Measurements from ENCODE around the gene DTX1.

Gene DTX1

DNA sequence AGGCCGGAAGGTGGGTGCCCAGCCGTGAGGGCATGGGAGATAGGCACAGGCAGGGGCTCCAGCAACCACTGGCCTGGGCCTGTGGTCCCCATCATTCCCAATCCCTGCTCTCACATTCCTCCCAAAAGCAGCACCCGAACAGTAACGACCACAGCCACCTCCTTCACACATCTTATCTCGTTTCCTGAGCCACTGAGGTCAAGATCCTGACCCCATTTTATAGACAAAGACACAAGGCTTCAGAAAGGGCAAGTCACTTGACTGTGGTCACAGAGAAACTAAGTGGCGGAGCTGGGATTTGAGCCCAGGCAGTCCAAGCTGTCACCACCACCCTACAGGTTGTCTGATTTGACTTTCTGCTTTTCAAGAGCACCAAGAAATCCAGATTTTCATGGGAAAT, 38.9 kb downstream of the DTX1 start:
- no peak for DNase-seq

DNA sequence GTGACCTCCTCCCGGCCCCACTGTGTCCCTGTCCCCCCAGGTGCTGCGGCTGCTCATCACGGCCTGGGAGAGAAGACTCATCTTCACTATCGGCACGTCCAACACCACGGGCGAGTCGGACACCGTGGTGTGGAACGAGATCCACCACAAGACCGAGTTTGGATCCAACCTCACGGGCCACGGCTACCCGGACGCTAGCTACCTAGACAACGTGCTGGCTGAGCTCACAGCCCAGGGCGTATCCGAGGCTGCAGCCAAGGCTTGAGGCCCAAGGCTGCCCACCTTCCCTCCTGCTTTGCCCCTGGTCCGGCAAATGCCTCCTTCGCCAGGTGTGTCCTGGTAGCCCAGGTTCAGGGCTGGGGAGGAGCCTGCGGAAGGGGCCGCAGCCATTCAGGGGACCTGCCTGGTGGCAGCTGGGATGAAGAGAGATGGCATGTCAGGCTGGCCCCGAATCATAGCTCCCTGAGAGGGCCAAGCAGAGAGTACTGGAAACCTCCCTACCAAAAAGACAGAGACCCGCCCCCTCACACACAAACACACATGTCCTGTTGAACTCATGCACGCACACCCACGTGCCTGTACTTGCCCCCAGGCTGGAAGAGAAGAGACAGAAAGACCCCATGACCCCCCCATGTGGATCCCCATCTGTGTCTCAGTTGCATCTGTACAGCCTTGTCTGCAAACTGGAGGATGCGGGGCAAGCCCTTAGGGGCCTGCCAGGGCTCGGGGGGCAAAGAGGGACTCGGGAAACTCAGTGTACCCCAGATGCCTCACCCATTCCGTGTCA, 40.3 kb downstream of the DTX1 start:
- no peak for DNase-seq

DNA sequence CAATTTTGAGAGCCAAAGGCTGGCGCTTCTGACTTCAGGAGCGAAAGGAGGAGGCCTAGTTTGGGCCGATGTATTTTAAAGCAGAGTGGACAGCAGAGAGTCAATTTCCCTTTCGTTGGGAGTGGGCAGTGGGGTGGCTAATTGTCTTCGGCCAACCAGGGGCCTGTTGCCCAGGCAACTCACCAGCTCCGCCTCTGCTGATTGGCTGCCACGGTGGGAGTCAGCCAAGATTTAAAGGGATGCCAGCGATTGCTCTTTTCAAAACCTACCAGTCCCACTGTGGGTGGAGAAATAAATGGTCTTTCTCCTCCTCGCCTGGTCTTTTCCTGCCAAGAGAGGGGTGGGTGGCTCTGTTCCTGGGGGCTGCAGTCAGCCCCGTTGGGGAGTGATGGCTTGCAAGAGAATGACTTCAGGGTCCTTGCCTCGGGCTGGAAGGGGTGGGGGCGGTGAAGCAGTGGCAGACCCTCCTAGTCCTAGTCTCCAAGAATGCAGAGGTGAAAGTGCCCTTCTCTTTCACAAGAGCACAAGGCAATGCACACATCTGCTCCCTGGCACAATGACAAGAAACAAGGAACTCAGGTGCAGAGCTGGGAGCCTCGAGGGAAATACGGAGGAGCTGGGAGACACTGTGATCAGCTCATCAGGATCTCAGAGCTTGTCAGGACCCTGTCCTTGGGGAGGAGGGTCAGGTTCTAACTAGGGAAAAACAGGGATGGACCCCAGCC, 41.3 kb downstream of the DTX1 start:
- no peak for DNase-seq

DNA sequence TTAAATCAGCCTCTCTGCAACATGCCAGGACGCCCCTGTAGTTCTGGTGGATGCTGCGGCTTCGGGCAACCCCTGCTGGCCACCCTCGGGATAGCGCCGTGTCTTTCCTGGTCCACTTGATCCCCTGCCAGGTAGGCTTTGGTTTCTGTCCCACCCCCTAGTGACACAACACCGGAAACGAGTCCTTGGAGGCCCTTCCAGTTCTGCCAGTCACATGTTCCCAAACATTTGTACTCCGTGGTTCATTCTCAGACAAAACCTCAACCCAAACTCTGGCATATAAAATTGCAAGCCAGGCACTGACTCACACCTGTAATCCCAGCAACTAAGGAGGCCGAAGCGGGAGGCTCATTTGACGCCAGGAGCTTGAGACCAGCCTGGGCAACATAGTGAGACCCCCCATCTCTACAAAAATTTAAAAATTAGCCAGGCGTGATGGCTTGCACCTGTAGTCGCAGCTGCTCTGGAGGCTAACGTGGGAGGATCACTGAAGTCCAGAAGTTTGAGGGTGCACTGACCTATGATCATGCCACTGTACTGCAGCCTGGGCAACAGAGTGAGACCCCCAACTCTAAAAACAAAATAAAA, 42.0 kb downstream of the DTX1 start:
- DNase-seq: peak; percentile 82

DNA sequence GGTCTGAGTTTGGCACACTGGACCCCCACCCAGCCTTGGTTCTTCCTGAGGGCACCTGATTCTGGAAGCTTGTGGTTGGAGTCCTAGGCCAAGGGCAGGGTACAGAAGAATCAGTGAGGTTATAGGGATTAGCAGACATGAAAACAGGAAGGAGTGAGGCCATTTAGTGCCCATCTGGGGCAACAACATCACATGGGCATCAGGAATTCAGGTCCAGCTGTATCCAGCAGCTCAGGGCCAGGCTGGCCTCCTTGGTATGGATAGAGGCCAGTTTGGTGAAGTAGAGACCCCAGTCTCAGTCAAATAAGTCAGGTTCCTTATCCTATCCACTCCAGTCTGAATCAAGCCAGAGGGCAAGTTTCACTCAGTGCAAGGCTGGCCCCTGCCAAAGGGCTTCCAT, 42.8 kb downstream of the DTX1 start:
- no peak for DNase-seq

DNA sequence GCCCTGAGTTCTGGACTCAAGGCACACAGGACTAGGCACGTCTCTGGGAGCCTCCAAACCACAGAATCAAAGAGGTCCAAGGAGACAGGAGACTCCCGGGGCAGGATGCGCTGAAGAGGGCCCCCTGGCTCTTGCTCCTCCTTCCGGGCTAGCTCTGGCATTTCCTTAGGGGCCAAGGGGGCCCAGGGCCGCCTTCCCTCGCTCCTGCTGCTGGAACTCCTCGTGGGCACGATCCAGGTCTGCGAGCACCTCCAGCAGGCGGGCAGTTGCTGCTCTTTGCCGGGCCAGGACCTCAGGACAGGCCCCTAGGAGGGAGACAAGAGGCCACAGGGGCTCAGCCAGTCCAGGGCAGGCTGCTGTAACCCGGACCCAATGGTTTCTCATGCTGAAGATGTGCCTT, 43.2 kb downstream of the DTX1 start:
- no peak for DNase-seq

DNA sequence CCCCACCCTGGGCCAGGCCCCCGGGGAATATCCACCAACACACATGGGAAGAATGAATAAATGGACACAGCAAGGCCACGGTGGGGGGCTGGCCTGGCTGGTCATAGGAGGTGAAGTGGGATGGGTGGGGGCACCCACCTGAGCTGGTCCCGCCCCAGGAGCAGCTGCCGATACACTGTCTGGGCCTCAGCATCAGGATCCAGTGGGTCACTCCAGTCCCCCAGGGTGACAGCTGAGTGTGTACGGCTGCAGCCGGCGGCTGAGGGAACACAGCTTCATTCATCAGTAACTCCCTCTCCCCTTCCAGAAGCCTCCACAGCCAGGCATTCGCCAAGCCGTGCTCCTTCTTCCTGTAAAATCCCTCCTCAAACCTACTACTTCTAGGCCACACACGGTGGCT, 45.2 kb downstream of the DTX1 start:
- DNase-seq: no peak

DNA sequence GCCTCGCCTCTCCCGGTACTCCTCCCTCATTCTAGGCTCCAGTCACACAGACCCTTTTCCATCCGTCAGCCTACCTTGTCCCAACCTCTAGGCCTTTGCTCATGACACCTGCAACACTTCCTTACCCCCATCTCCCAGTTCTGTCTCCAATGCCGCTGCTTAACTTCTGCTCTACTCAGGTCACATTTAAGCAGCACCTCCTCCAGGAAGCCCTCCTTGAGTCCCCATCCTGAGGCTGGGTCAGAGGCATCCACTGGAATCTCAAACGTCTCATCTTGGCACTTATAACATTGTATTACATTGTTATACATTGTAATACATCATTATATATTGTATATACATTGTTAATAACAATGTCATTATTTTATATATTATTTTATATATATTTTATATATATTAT, 46.3 kb downstream of the DTX1 start:
- DNase-seq: no peak

DNA sequence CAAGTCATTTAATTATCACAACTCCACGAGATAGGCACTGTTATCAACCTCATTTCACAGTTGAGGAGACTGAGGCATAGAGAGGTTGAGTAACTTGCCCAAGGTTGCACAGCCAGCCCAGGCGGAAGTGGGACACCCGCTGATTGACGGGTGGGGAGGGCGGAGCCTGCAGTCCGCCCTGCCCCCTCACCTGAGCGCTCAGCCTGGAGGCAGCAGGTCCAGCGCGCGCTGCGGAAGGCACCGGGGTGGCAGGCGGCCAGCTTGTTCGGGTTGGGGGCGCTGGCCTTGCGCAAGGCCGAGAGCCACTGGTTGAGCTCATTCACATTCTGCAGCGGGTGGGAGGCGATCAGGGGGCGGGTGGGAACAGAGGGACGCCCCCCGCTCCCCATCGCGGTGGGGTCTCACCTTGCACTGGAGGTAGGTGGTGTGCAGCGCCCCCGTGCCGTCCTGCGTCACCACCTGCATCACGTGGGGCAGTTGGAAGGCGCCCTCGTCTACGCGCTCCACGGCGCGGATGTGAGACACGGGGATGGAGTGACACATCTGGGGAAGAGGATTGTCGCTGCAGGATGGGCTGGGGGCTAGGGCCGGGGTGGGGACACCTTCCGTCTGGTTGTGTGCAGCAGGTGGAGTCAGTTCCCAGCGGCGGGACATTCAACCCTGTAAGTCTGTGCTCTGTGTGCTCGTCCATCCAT, 47.4 kb downstream of the DTX1 start:
- DNase-seq: no peak

DNA sequence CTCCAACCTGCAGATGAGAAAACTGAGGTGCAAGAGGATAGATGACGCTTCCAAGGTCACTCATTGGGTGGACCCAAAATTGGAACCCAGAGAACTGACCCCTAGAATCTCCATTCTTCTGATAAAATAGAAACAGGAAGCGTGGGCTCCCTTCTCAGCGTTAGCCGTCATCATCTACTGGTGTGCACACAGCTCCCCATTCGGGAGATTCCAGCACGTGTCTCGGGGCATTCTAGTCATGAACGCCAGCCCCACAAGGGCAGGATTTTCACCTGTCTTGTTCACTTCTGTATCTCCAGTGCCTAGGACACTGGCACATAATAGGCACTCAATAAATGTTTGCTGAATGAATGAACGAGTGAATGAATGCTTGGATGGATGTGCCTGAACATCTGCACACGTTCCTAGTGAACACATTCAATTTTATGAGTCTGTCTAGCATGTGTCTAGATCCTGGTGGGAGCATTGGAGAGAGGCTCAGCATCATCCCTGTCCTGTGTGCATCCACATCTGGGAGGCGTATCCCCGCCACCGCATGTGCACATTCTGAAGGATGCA, 48.5 kb downstream of the DTX1 start:
- no peak for DNase-seq

DNA sequence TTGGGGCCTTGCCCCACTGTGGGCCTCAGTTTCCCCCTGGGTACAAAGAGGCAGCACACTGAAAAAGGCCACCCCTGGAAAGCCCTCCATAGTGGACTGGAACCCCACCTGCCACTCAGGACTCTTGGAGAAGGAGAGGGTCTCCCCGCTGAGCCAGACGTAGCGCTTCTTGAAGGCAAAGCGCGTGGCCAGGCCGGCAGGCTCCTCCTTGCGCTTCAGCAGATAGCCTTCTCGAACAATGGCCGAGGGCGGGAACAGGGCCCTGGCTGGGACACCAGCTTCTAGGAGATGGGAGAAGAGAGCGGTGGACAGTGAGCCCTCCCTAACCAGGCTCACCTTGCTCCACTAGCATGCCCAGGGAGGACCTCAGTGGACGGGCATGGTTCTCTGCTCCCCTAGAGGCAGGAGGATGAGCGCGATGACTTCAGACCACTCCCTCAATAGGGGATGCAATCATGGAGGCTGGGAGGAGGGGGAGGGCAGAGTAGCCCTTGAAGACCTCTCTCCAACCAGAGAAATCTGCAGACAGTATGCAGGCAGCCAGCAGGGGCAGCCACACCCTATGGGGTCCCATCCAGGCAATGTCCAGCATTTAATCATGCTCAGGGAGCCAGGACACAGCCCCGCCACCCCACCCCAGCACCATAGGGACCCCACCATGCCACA, 49.2 kb downstream of the DTX1 start:
- no peak for DNase-seq

DNA sequence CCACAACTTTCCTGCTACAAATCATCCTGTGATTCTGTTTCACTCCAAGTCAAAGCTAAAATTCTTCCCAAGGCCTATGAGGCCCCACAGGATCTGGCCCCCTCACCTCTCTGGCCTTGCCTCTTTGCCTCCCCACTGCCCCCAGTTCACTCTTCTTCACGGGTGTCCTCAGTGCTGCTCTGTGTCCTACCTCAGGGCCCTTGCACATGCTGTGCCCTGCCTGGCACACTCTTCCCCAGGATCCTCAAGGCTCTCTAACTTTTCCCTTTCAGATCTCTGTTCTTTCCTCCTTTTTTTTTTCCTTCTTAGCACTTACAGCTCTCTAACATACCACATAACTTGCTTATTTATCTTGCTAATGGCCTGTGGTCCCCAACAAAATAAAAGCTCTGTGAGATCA, 49.8 kb downstream of the DTX1 start:
- no peak for DNase-seq

DNA sequence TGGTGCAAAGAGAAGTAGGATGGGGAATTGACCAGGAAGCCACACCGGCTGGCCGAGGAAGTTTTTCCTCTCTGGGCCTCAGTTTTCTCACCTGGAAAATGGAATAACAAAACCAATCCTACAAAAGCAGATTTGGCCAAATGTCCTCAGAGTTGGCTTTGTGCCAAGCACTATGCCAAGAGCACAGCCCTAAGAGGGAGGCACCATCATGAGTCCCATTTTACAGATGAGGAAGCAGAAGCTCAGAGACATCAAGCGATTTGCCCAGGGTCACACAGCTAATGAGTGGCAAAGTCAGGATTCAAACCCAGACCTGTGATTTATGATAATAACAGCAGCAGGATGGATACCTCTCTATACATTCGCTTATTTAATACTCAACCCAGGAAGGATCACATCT, 51.8 kb downstream of the DTX1 start:
- no peak for DNase-seq

DNA sequence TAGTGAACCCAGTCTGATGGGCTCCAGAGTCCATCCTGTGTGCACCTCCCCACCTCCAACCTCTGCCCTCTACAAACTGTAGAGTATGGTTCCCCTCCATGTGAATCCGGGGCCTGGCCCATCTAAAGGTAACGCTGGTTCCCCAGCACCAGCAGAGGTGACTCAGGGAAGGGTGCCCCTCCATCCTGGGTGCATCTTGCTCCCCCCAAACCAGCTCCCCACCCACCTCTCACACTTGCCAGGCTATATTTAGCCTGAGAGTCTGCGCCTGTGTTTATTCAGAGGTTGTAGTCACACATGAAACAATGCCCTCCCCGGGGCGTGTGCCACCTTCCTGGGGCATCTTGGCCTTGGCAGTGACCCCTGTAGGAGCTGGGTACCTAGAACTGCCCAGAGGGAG, 52.8 kb downstream of the DTX1 start:
- no peak for DNase-seq

DNA sequence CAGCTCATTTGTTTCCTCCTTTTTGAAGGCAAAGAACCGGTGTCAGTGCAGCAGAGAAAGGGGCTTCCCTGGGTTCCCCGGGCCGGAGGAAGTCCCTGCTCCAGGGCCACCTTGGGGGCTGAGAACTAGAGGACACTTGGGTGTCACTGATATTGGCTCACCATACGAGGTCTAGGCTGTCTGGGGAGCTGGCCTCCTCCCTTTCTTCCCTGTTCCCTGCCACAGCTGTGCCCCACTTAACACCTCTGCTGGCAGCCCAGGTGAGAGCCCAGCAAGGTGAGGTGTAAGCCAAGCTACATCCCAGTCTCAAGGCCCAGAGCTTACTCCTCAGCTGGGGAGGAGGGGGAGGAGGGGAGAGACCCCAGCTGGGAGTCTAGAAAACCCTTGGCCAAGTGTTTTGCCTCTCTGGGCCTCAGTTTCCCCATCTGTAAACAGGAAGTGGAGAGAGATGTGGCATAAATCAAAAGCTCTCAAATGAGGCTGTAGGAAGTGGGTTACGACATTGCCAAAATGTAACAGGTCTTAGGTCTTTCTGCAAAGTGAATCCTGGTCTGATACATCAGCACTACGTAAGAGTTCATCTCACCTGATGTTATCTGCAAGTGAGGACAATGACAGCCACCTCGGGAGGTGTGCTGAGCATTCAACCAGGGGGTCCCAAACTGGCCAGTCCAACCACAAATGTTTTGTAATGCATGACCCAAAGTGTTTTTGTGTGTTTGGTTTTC, 53.5 kb downstream of the DTX1 start:
- no peak for DNase-seq

DNA sequence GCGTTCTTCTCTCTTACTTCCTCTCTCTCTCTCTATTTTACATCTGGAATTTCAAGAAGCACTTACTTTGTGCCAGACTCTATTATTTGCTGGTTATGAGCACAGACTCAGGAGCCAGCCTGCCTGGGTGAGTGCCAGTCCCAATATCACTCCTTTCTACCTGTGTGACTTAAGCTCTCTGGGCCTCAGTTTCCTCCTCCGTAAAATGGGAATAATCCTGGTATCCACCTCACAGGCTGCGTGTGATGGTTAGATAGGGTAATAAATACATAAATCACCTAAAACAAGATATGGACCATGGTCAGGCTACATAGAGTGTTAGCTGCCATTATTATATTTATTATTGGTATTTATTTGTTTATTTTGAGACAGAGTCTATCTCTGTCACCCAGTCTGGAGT, 54.7 kb downstream of the DTX1 start:
- DNase-seq: no peak

DNA sequence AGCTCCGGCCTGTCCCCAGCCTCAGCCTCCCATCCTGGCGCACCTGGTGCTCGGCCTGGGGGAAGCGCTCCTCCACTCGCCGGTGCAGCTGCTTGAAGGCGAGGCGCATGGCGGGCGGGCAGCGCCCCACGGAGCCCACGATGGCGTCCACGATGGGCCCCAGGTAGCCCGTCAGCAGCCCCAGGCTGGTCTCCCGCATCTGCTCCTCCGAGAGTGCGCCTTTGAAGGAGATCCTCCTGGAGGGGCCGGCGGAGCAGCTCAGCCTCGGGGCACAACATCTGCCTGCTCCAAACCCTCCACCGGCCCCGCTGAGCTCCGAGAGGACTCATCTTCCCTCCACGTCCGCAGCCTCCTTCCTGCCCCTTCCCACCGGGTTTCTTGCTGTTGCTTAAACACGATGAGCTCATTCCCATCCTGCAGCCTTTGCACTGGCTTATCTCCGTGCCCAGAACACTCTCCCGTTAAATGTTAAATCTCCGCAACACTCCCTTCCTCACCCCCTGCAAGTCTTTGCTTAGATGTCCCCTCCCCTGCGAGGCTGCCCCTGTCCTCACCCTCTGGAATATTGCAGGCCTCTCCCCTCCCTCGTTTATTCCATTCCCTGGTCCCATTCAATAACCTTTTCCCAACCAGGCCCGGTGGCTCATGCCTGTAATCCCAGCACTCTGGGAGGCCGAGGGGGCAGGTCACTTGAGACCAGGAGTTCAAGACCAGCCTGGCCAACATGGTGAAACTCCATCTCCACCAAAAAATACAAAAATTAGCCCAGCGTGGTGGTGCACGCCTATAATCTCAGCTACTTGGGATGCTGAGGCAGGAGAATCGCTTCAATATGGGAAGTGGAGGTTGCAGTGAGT, 55.7 kb downstream of the DTX1 start:
- no peak for DNase-seq

DNA sequence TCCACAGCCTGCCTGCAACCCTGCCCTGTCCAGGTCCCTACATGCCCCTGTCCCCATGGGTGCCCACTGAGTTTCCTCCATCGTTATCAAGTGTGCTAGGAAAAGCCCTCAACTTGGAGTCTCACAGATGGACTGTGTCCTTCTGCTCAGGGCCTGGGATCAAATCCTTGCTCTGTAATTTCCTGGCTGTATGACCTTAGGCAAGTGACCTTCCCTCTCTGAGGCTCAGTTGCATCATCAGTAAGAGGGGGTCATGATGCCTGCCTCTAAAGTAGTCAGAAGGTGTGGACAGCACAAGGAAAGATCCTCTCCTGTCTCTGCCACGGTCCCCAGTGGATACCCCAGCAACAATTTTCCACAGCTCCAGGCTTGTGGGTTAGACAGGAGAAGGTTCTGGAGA, 56.9 kb downstream of the DTX1 start:
- DNase-seq: no peak

DNA sequence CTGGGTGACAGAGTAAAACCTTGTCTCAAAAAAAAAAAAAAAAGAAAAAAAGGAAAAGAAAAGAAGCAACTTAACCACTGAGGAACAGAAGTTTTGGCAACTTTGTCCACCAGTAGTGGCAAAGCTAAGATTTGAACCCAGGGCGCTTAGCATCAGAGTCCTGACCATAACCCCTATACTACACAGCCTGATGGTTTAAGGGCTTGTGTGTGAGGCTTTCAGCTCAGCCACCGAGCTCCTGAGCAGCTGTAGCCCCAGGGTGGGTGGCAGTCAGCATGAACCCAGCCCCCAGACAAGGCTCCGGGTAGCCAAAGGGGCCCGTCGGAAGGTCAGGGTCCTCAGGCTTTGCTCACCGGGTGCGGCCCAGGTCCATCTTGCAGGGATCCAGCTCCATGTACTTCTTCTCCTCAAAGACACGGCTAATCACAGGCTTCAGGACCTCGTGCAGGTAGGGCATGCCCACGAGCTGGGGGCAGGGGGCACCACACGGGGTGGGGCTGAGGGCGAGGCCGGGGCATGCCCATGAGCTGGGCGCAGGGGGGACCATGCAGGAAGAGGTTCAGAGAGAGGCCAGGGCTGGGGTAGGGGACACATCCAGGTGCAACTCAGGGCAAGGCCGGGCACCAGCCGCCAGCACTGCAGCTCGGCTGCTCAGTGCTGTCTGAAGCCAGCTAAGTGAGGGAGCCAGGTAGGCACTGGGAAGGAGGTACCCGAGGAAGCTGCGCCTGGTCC, 58.1 kb downstream of the DTX1 start:
- DNase-seq: no peak

DNA sequence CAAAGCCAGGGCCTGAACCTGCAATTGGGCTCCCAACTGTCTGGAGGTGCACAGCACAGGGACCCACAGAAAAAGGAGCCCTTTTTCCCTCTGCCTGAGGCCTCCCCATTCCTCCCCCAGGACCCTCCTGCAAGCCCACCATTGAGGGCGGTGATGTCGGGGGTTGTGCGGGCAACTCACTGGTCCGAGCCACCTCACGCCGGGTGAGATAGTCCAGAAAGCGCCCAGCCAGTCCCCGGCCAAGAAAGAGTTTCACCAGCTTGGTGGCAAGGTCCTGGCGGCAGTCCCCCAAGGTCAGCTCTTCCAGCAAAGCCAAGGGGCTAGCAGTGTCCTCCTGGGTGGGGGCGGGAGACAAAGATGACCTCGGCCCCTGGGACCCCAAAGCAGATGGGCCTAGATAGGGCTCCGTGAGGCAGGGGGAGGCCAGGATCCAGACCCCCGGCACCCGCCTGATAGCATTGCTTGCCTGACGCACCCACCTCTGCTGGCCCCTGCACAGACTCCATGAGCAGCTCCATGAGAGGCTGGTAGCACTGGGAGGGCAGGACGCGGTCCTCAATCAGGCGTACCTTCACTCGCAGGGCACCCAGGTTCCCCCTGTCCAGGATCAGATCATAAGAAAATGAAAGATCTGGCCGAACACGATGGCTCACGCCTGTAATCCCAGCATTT, 59.1 kb downstream of the DTX1 start:
- DNase-seq: no peak
